GM12892 (cell line): Measurements from ENCODE around the gene HPN.

Source experiments
- POLR2A ChIP-seq: IDR thresholded peaks from 2 replicates; pipeline ENCODE4 v1.6.1; 2011; ENCODE audit warnings: low read depth, low read length, control low read depth
- POLR2AphosphoS5 ChIP-seq: IDR thresholded peaks from 2 replicates; pipeline ENCODE4 v1.6.1; 2011; ENCODE audit warnings: low read depth, low read length, control low read depth
- TAF1 ChIP-seq: IDR thresholded peaks from 2 replicates; pipeline ENCODE4 v1.6.1; 2011; ENCODE audit warnings: low read depth, mild to moderate bottlenecking, control low read depth, low read length, borderline replicate concordance

DNA sequence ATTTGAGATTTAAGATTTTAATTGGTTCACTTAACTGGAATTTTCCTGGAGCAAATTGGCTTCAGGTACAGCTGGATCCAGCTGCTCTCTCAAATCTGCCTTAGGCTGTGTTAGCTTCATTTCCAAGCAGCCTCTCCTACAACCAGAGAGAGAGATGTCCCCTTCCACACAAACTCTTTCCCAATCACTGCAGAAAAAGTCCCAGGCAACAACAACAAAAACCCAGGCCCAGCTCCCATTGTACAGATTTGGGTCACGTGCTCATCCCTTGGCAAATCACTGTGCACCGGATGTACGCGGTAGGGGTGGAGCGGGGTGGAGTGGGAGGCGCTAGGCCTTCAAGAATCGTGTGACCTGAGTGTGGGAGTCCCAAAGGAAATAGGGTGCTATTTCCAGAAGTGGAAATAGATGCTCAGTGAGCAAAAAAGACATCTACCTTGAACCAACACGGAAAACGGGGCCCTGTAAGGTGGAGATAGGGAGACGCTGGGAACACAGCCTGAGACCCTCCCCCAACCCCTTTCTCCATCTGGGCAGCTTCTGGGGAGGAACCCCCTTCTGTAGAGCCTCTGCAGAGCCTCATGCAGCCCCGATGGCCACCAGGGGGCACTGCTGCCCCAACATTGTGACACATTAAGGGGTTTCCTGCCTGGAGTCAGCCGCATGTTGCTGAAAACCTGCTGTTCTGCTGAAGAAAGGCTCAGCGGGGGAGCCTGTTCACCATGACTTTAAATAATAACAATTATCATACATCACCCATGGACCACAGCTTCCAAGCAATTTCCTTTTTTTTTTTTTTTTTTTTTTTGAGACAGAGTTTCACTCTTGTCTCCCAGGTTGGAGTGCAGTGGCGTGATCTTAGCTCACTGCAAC, 25.4 kb downstream of the HPN start:
- TF ChIP-seq TAF1 (no peak), POLR2A (no peak), POLR2AphosphoS5 (no peak)
